H7 (cell line): ENCODE results near the gene DAB2IP. TPM values are rescaled to one million over a fixed set of nuclear protein-coding genes. Genes with fewer than 3 reads are reported as not detected.

Experiments
- DNase-seq: peaks from one replicate; pipeline ENCODE4 v3.0.0; 2012
- H3K27me3 ChIP-seq: 2 replicates; pipeline ENCODE4 v1.6.0; 2011; ENCODE audit warnings: mild to moderate bottlenecking, low read length; ENCODE audit not compliant: control insufficient read depth, insufficient read depth
- H3K36me3 ChIP-seq: replicated peaks from 2 replicates; pipeline ENCODE4 v1.5.1; 2011; ENCODE audit warnings: low read length; ENCODE audit not compliant: control insufficient read depth, insufficient read depth
- H3K4me3 ChIP-seq: 2 replicates; pipeline ENCODE4 v1.5.1; 2011; ENCODE audit warnings: low read depth, mild to moderate bottlenecking, control low read depth, low read length, moderate library complexity; ENCODE audit not compliant: insufficient read depth
- total RNA-seq: library from RNA; depleted of rRNA; stranded (reverse); fragments of >200 nt; shearing (Covaris generic); gene quantifications from 2 replicates; pipeline ENCODE4 v1.2.3, GENCODE V29; 2014

The DAB2IP gene
- total RNA-seq, 1 experiment from 2014 or later: 24.1 TPM

DNA sequence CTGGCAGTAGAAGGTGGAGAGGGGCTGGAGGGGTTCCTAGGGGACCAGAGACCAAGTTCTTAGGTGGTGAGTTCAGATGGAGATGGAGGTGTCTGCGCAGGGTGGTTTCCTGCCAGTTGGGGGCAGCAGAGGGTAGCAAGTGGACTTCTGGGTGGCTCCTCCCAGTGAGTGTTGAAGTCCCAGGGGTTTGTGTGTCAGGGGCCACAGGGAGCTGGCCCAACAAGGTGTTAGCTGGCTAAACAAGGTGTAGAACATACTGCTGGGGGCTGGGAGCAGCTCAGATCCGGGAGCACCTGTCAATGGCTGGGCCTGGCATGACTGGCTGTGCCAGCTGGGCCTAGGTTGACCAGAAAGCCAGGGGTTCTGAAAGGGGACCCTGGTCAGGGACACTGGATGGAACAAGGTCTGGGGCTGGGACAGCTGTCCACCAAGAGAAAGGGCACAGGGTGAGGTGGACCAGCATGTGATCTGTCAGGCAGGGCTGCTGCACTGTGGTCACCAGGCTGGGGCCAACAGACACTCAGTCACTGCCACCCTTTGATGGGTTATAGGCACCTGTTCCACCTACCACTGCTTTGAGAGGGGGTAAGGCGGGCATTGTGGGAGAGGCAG, 35.6 kb downstream of the DAB2IP start:
- Histone ChIP-seq H3K4me3 (no peak overlapping the region), H3K36me3 (no peaks in the 10 kb centered on the region; the same call in 1 of the 2 replicates), H3K27me3 (no peaks in the 10 kb centered on the region; the same call in 1 of the 2 replicates)
- DNase-seq: peak; percentile 91

DNA sequence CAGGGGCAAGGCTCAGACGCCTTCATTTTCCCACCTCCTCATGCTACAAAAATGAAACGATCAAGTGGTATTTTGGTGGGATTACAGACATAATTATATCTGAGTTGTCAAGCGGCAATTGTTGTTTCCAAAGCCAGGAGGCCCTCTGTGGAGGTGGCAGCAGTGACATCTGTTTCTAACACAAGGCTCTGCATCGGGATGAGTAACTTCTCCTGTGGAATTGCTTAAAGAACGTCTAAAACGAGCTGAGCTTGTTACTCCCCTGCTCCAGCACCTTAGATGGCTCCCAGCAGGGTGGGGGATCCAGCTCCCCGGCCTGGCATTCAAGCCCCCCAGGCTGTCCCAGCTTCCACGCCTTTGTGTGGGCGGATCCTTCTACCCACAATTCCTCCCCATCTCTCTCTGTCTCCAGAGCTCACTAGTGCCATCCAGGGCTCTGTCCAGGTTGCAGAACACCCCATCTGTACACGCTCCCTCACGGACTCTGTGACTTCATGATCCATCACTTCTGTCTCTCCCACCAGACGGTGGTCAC, 36.8 kb downstream of the DAB2IP start:
- H3K27me3 ChIP-seq: no peaks in the 10 kb centered on the region; the same call in 1 of the 2 replicates
- no peak for DNase-seq
- H3K36me3 ChIP-seq: no peaks in the 10 kb centered on the region
- no peak overlapping the region for H3K4me3 ChIP-seq

DNA sequence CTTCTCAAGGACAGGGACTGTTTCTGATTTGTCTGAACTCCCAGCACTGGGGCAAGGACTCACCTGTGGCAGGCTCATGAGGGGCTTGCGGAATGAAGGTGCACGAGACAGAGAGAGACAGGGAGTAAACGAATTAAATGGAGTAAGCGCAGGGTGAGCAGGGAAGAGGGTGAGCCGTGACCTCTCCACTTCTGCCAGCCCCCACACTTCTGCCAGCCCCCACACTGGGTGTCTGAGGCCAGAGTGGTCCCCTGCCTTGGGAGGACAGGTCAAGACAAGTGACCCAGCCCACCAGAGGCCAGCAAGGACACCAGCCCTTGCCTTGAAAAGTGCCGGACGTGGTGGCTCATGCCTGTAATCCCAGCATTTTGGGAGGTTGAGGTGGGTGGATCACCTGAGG, 37.2 kb downstream of the DAB2IP start:
- H3K4me3 ChIP-seq: no peak overlapping the region
- H3K27me3 ChIP-seq: no peaks in the 10 kb centered on the region; the same call in 1 of the 2 replicates
- no peaks in the 10 kb centered on the region for H3K36me3 ChIP-seq
- DNase-seq: no peak

DNA sequence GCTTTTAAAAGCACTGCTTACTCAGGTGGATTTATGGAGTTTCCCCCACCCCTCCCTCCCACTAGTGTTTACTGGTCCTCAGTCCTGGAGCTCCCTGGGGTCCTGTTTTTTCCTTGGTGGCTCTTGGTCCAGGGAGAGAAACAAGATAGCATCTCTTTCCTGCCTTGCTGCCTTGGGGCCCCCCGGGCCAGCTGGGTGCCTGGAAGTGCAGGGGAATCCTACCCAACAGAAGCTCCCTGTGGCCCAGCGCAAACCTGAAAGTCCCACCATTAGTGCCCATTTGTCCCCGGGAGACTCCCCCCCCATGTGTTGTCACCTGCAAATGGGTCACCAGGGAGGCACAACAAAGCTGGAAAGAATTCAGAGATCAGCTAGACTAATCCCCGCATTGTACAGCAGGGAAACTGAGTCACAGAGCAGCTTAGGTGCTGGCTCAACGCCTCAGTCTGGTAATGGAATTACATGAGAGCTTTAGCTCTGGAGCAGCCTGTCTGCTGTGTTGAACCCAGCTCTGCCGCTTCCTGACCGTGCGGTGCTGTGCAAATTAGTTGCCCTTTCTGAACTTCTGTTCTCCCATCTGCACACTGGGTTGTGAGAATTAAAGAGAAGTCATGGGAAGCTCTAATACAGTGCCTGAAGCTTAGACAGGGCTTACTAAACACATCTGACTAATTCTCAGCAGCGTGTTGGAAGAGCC, 38.2 kb downstream of the DAB2IP start:
- Histone ChIP-seq H3K27me3 (no peaks in the 10 kb centered on the region; the same call in 1 of the 2 replicates), H3K36me3 (no peaks in the 10 kb centered on the region), H3K4me3 (no peak overlapping the region)
- DNase-seq: no peak

DNA sequence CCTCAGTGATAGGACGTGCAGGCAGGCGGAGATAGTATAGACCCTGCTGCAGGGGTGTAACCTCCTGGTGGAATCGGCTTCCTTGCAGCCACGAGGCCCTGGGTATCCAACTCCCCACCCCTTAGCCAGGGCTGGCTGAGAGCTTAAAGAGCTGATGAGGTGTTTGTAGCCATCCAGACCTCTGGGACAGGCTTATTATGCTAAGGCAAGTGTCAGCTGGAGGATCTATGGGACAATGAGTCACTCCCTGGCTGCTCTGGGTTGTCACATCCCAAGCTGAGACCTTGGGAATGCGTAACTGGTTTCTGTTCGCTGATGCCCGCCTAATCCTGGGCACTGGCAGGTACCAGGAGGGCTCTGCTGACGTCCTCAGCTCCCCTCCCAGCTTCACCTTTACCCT, 38.9 kb downstream of the DAB2IP start:
- H3K36me3 ChIP-seq: no peaks in the 10 kb centered on the region
- H3K27me3 ChIP-seq: no peaks in the 10 kb centered on the region; the same call in 1 of the 2 replicates
- H3K4me3 ChIP-seq: no peak overlapping the region
- DNase-seq: no peak

DNA sequence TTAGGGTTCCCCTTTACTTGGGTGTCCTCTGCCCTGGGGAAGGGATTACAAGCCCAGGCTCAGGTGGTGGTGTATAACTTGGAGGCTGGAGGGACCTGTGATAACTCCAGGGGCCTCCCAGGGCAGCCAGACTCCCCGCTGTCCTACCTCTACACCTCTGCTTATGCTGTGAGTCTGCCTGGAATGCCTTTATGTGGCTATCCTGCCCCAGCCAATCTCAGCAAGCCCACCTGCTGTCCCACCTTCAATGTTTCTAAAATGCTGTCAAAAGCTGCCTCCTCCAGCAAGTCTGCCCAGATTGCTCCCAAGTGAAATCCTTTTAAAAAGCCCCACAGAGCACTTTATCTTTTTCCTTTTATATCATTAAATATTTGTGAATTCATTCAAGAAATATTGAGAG, 39.3 kb downstream of the DAB2IP start:
- no peak overlapping the region for H3K4me3 ChIP-seq
- DNase-seq: no peak
- H3K36me3 ChIP-seq: no peaks in the 10 kb centered on the region
- H3K27me3 ChIP-seq: no peaks in the 10 kb centered on the region; the same call in 1 of the 2 replicates

DNA sequence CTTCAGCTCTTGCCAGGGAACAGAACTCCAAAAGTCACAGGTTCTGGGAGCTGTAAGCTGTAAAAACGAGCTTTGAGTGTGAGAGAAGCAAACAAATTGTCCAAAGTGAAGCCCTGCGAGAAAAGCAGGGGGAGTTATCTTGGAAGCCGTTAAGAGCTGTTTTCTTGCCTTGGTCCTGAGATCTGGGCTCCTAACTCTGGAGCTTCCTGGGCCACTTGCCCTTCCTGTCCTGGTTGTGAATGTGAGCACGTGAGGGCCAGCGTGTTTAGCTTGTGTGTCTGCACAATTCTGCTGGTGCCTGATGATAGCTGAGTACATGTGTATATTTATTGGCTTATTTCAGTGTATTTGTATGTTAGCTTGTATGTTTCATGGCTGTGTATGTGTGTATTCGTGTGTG, 40.5 kb downstream of the DAB2IP start:
- Histone ChIP-seq H3K27me3 (no peaks in the 10 kb centered on the region; the same call in 1 of the 2 replicates), H3K4me3 (no peak overlapping the region), H3K36me3 (no peaks in the 10 kb centered on the region)
- no peak for DNase-seq

DNA sequence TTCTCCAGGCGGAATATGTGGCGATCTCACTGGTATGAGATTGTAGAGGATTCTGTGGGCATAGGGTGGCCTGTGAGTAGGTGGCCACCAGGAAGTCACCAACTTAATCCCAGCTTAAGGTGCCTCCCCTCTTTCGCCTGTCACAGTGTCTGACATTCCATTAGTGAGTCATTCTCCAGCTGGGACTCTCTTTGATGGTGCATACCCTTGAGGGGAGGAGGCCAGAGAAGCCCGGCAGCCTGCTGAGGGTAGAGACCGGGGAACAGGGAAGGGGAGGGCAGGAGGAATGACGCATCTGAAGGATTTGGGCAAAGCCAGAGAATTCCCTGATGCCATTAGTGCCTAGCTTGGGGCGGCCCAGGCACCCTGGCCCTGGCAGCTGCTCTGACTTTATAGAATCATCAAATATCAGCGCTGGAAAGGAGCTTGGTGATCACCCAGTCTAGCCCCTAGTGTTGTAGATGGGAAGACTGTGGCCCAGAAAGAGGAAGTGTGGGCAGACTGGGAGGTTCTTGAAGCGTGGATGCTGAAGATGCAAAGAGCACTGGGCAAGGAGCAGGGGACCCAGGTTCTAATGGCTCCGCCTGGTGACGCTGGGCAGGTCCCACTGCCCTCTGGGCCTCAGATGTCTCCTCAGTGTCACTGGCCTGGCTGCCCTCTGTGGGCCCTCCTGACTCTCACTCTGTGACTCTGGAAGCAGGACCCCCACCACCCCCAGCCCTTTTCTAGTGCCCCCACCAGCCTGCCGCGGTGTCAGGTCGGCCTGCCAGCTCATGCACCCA, 41.4 kb downstream of the DAB2IP start:
- peak; percentile 66 for DNase-seq
- H3K36me3 ChIP-seq: no peaks in the 10 kb centered on the region
- no peaks in the 10 kb centered on the region; the same call in 1 of the 2 replicates for H3K27me3 ChIP-seq
- H3K4me3 ChIP-seq: no peak overlapping the region

DNA sequence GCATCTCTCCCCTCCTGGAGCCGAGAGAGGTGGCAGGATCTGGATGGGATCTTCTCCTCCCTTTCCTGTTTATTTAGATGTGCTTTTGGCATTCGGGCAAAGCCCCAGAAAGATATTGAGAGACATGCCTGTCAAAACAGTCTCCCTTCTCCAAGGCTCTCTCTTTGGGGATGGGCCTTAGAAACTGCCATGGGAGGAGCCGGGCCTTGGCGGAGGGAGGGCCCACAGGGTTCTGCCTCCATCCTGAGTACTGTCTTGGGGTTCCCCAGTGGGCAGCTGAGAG, 41.9 kb downstream of the DAB2IP start:
- no peak overlapping the region for H3K4me3 ChIP-seq
- DNase-seq: no peak
- no peaks in the 10 kb centered on the region for H3K36me3 ChIP-seq
- peaks cover 2% of the 10 kb centered on the region; the same call in 1 of the 2 replicates for H3K27me3 ChIP-seq

DNA sequence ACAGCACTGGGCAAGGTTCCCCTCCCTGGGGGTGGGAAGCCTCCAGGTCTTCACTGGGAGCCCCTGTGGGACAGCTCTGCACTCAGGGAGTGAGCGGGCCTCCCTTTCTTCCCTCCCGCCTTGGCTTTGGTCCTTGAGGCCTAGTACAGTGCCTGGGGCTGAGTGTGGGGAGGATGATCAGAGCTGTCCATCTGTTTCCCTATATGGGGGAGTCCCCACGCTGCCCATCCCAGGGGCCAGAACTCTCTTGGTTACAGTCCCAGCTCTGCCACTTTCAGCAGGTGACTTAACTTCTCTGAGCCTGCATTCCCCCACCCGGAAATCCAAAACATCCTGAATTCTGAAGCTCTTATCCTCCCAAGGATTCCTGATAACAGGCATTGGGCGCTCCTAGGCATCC, 42.6 kb downstream of the DAB2IP start:
- no peak overlapping the region for H3K4me3 ChIP-seq
- no peak for DNase-seq
- peaks cover 2% of the 10 kb centered on the region; the same call in 1 of the 2 replicates for H3K27me3 ChIP-seq
- H3K36me3 ChIP-seq: no peaks in the 10 kb centered on the region

DNA sequence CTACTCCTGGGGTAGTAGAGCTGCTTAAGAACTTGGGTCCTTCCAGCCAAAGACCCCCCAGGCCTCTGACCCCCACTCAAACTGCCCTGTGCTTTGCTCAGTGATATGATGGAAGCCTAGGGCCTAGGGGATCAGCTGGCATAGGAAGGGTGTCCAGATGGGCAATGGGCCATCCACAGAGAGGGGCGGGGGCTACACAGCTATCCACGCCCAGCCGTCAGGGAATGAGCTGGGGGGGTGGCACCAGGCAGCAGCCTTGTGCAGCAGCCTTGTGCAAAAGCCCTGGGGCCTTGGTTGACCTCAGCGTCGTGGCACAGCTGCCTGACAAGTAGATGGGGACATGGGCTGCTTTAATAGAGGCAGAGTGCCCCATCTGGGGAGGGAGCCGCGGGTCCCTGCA, 43.2 kb downstream of the DAB2IP start:
- Histone ChIP-seq H3K36me3 (no peaks in the 10 kb centered on the region), H3K4me3 (no peak overlapping the region), H3K27me3 (peaks cover 3% of the 10 kb centered on the region)
- DNase-seq: no peak

DNA sequence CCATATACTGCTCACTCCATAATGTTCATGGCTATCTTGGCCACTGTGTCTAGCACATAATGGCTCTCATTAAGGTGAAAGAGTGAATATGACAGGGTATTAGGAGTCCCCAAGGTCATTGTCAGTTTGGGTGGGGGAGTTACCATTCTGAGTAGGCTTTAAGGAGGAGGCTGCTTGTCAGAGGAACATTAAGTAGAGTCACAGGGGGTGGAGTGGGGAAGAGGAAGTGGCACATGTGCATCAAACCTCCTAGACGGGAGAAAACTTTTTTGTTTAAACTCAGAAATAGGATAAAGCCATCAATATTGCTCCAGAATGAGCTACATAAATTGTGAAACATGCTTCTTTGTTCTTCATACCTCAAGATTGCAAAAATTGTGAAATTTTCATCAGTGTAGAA, 45.5 kb downstream of the DAB2IP start:
- no peak overlapping the region for H3K4me3 ChIP-seq
- no peaks in the 10 kb centered on the region for H3K36me3 ChIP-seq
- no peak for DNase-seq
- H3K27me3 ChIP-seq: peaks cover 7% of the 10 kb centered on the region

DNA sequence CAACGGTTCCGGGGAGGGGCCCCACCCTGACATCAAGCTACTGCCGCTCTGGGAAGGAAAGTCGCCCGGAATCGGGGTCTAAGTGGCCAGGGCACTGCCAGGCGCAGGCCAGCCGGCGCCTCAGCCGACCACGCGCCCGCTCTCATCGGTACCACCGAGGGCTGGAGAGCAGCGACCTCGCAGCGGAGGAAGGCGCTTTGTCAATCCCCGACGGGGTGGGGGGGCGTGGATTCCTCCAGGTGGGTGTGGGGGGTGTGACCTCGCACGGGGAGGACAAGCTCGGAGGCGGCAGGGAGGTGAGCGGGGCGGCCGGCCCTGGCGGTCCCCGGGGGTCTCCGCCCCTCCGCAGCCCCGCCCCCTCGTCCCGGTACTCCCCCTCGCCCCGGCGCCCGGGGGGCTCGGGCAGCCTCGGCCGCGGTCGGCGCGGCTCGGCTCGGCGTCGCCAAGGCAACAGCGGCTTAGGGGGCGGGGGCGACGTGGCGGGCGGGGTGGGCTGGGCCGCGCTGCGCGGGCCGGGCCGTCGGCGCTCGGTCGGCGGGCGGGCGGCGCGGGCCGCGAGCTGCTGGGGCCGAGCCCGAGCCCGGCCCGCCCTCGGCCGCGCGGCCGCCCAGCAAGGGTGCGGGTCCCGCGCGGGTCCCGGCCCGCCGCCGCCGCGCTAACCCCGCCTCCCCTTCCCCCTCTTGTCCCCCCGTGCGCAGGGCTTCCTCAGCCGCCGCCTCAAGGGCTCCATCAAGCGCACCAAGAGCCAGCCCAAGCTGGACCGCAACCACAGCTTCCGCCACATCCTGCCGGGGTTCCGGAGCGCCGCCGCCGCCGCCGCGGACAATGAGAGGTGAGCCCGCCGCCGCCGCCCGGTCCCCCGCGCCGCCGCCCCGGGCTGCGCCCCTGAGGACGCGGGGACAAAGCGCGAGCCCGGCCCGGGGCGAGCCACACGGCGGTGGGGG, 47.5 kb downstream of the DAB2IP start:
- DNase-seq: peak; percentile 99
- Histone ChIP-seq H3K4me3 (peak overlapping the region; percentile 61), H3K27me3 (peaks cover 7% of the 10 kb centered on the region), H3K36me3 (no peaks in the 10 kb centered on the region)
